H1 (cell line): ENCODE measurements around the gene GADD45B. TPM values are rescaled to one million over a fixed set of nuclear protein-coding genes. Genes with fewer than 3 reads are reported as not detected.

ENCODE experiments used
- CHD7 ChIP-seq: fragments of 300-600 bp; sonication (generic); IDR thresholded peaks from 2 replicates; pipeline ENCODE4 v1.7.1; 2012; ENCODE audit warnings: low read length, moderate library complexity, mild to moderate bottlenecking, inconsistent platforms; ENCODE audit not compliant: insufficient replicate concordance
- HDAC6 ChIP-seq: IDR thresholded peaks from one replicate; pipeline ENCODE4 v1.7.1; 2012; ENCODE audit warnings: low read depth, mild to moderate bottlenecking, inconsistent platforms, low read length, moderate library complexity
- KDM5A ChIP-seq: fragments of 200-600 bp; IDR thresholded peaks from 2 replicates; pipeline ENCODE4 v1.7.1; 2012; ENCODE audit warnings: mild to moderate bottlenecking, low read length, inconsistent platforms, mixed read lengths
- SIX5 ChIP-seq: IDR thresholded peaks from 2 replicates; pipeline ENCODE4 v1.6.1; 2011; ENCODE audit warnings: mild to moderate bottlenecking, low read depth, low read length
- SUZ12 ChIP-seq: fragments of 200-600 bp; sonication (generic); IDR thresholded peaks from 2 replicates; pipeline ENCODE4 v1.6.1; 2012; ENCODE audit warnings: mild to moderate bottlenecking, inconsistent platforms, low read length, moderate library complexity, mixed read lengths
- TAF7 ChIP-seq: optimal IDR thresholded peaks from 2 replicates; pipeline ENCODE3; 2011; ENCODE audit warnings: low read depth, mild to moderate bottlenecking, inconsistent platforms, low read length, moderate library complexity, borderline replicate concordance
- YY1 ChIP-seq: IDR thresholded peaks from 2 replicates; pipeline ENCODE4 v1.6.1; 2011; ENCODE audit warnings: low read depth, mild to moderate bottlenecking, low read length
- polyA plus RNA-seq, 7 experiments: library from polyadenylated mRNA; depleted of rRNA in 3 of 7; stranded (reverse) in 5 of 7; unstranded in 2 of 7; fragments of >200 nt in 5 of 7; fragments of 200-250 nt in 2 of 7; gene quantifications; 1 replicate in 5 of 7; 2 replicates in 1 of 7; 4 replicates in 1 of 7; pipeline versions ENCODE4 v1.2.1 to v1.2.3, GENCODE V29; 2011 to 2013; ENCODE audit warnings: missing spikeins in 2 of 7, mixed read lengths in 2 of 7
- total RNA-seq: library from RNA; stranded (reverse); fragmentation: NEBNext Ultra II Directional; extraction: Animal tissue kit (Norgen Biotek cat#: 25700); gene quantifications from 2 replicates; pipeline ENCODE4 v1.2.1, GENCODE V29; 2021

GADD45B gene
- total and polyA plus RNA-seq, 2 of the 8 experiments (the other 6 are each of a cell fraction or from before 2014, with no cell fraction given), result 7.4 to 11.4 TPM

- TF ChIP-seq CHD7 (no peak), KDM5A (no peak), SUZ12 (no peak), HDAC6 (no peak), TAF7 (no peak), YY1 (no peak), SIX5 (no peak)
Measured at GRCh38 chr19:2464389-2464788, 11.5 kb upstream of the GADD45B start (continued).
